Mesothelial cell of epicardium (in vitro differentiated cells): ENCODE data around the gene SERPINB12. TPM values are rescaled to one million over a fixed set of nuclear protein-coding genes. Genes with fewer than 3 reads are reported as not detected.

Experiments
- DNase-seq, 2 experiments: peaks; one replicate each; pipeline ENCODE4 v3.0.0; 2021; ENCODE audit warnings: low spot score in 2 of 2; ENCODE audit not compliant: unreplicated experiment in 2 of 2
- H3K27ac Mint-ChIP-seq: 2 replicates; pipeline ENCODE4 v1.8.0; 2021; ENCODE audit warnings: mixed read lengths
- H3K27me3 Mint-ChIP-seq: 2 replicates; pipeline ENCODE4 v1.8.0; 2021; ENCODE audit warnings: low read depth, mixed read lengths
- H3K36me3 Mint-ChIP-seq: 2 replicates; pipeline ENCODE4 v1.8.0; 2021; ENCODE audit warnings: mixed read lengths
- H3K4me1 Mint-ChIP-seq: 2 replicates; pipeline ENCODE4 v1.8.0; 2021; ENCODE audit warnings: mixed read lengths
- H3K4me3 Mint-ChIP-seq: 2 replicates; pipeline ENCODE4 v1.8.0; 2021; ENCODE audit warnings: mild to moderate bottlenecking, moderate library complexity, mixed read lengths
- H3K9me3 Mint-ChIP-seq: 2 replicates; pipeline ENCODE4 v1.8.0; 2021; ENCODE audit warnings: mixed read lengths
- CTCF ChIP-seq: fragments of 200-600 bp; sonication (generic); IDR thresholded peaks from one replicate; pipeline ENCODE4 v1.5.0; 2021; ENCODE audit warnings: antibody characterized with exemption; ENCODE audit not compliant: unreplicated experiment
- total RNA-seq: library from RNA; stranded (reverse); gene quantifications from 3 replicates; pipeline ENCODE4 v1.2.1, GENCODE V29; 2021

The SERPINB12 gene
- total RNA-seq, 1 donor from 2014 or later = not detected

GRCh38 chr18:63603355-63603754 lies 61.2 kb downstream of the SERPINB12 start:
- Mint-ChIP-seq H3K27ac (no peak overlapping the region), H3K9me3 (peaks cover 3% of the 10 kb centered on the region), H3K27me3 (no peaks in the 10 kb centered on the region), H3K4me1 (no peaks in the 10 kb centered on the region), H3K4me3 (no peak overlapping the region), H3K36me3 (no peaks in the 10 kb centered on the region)
- DNase-seq = no peak
- no peak for TF ChIP-seq CTCF

GRCh38 chr18:63603772-63604171 lies 61.6 kb downstream of the SERPINB12 start:
- no peak overlapping the region for H3K27ac Mint-ChIP-seq
- peaks cover 3% of the 10 kb centered on the region for H3K9me3 Mint-ChIP-seq
- no peaks in the 10 kb centered on the region for H3K4me1 Mint-ChIP-seq
- H3K36me3 Mint-ChIP-seq = no peaks in the 10 kb centered on the region
- no peak overlapping the region for H3K4me3 Mint-ChIP-seq
- DNase-seq = no peak
- H3K27me3 Mint-ChIP-seq = no peaks in the 10 kb centered on the region
- no peak for TF ChIP-seq CTCF

- H3K4me1 Mint-ChIP-seq = no peaks in the 10 kb centered on the region
- no peaks in the 10 kb centered on the region for H3K27me3 Mint-ChIP-seq
- no peak overlapping the region for H3K4me3 Mint-ChIP-seq
- H3K36me3 Mint-ChIP-seq = no peaks in the 10 kb centered on the region
- no peak for DNase-seq
- no peak for TF ChIP-seq CTCF
- H3K27ac Mint-ChIP-seq = no peak overlapping the region
- peaks cover 3% of the 10 kb centered on the region for H3K9me3 Mint-ChIP-seq
Measured at GRCh38 chr18:63604791-63605567, 62.8 kb downstream of the SERPINB12 start.

GRCh38 chr18:63606526-63606925 lies 64.4 kb downstream of the SERPINB12 start:
- no peaks in the 10 kb centered on the region for H3K36me3 Mint-ChIP-seq
- no peak overlapping the region for H3K4me3 Mint-ChIP-seq
- peaks cover 3% of the 10 kb centered on the region for H3K9me3 Mint-ChIP-seq
- H3K27ac Mint-ChIP-seq = no peak overlapping the region
- TF ChIP-seq CTCF = no peak
- H3K4me1 Mint-ChIP-seq = no peaks in the 10 kb centered on the region
- DNase-seq = no peak
- H3K27me3 Mint-ChIP-seq = no peaks in the 10 kb centered on the region

- H3K27ac Mint-ChIP-seq = no peak overlapping the region
- no peaks in the 10 kb centered on the region for H3K36me3 Mint-ChIP-seq
- H3K27me3 Mint-ChIP-seq = no peaks in the 10 kb centered on the region
- no peak for TF ChIP-seq CTCF
- no peaks in the 10 kb centered on the region for H3K9me3 Mint-ChIP-seq
- peaks cover 13% of the 10 kb centered on the region for H3K4me1 Mint-ChIP-seq
- no peak for DNase-seq
- no peak overlapping the region for H3K4me3 Mint-ChIP-seq
Measured at GRCh38 chr18:63613420-63613819, 71.3 kb downstream of the SERPINB12 start.
